Activated T-cell treated with anti-CD3 and anti-CD28 coated beads, Interleukin-2, amount 50 U/mL, for 48 hours (primary cell): ENCODE results near the gene IL36RN.
"Not testable (repeated sequence)": the region's sequence is repeated elsewhere in the genome, so short reads cannot be mapped to it uniquely, and the experiment has no call there.

ENCODE experiments used
- DNase-seq, 2 experiments: peaks; one replicate each; pipeline ENCODE4 v3.0.0-alpha.2; 2020

The IL36RN gene

GRCh38 chr2:113075600-113075999 is 16.6 kb downstream of the IL36RN start:
- DNase-seq, result no peak

- no peak for DNase-seq
Observed at GRCh38 chr2:113076954-113077669, 18.1 kb downstream of the IL36RN start.

GRCh38 chr2:113077921-113078320 is 18.9 kb downstream of the IL36RN start:
- no peak for DNase-seq

- no peak for DNase-seq
Observed at GRCh38 chr2:113078350-113078839, 19.4 kb downstream of the IL36RN start.

- no peak for DNase-seq
Observed at GRCh38 chr2:113079131-113079530, 20.1 kb downstream of the IL36RN start.

GRCh38 chr2:113080134-113080533 is 21.1 kb downstream of the IL36RN start:
- DNase-seq, result peak; percentile 79 to 83

GRCh38 chr2:113081488-113082210 is 22.7 kb downstream of the IL36RN start:
- DNase-seq, result no peak

GRCh38 chr2:113083296-113083695 is 24.3 kb downstream of the IL36RN start:
- DNase-seq, result peak in 1 of 2 experiments; percentile 43

GRCh38 chr2:113084249-113085000 is 25.4 kb downstream of the IL36RN start:
- no peak for DNase-seq

GRCh38 chr2:113085542-113085941 is 26.5 kb downstream of the IL36RN start:
- DNase-seq, result no peak

- DNase-seq, result no peak
Observed at GRCh38 chr2:113088213-113088992, 29.4 kb downstream of the IL36RN start.

- no peak for DNase-seq
Observed at GRCh38 chr2:113089916-113090315, 30.9 kb downstream of the IL36RN start.

GRCh38 chr2:113091231-113091896 is 32.4 kb downstream of the IL36RN start:
- DNase-seq, result no peak

- no peak for DNase-seq
Observed at GRCh38 chr2:113092864-113093612, 34.0 kb downstream of the IL36RN start.

GRCh38 chr2:113093613-113093977 is 34.6 kb downstream of the IL36RN start:
- DNase-seq, result no peak

- DNase-seq, result not testable (repeated sequence)
Observed at GRCh38 chr2:113096306-113096705, 37.3 kb downstream of the IL36RN start.

- not testable (repeated sequence) for DNase-seq
Observed at GRCh38 chr2:113096842-113097618, 38.0 kb downstream of the IL36RN start.

GRCh38 chr2:113098041-113098440 is 39.0 kb downstream of the IL36RN start:
- no peak for DNase-seq

- DNase-seq, result no peak
Observed at GRCh38 chr2:113098532-113098931, 39.5 kb downstream of the IL36RN start.

- no peak for DNase-seq
Observed at GRCh38 chr2:113102133-113102532, 43.1 kb downstream of the IL36RN start.

- DNase-seq, result no peak
Observed at GRCh38 chr2:113103277-113103676, 44.3 kb downstream of the IL36RN start.
